ENCODE data around the gene SPIN1. TPM values are rescaled to one million over a fixed set of nuclear protein-coding genes. Genes with fewer than 3 reads are reported as not detected.
"Not testable (repeated sequence)": the region's sequence is repeated elsewhere in the genome, so short reads cannot be mapped to it uniquely, and the experiment has no call there.

Gene SPIN1
- total RNA-seq, 2 donors from 2014 or later = 81.2 to 145 TPM

DNA sequence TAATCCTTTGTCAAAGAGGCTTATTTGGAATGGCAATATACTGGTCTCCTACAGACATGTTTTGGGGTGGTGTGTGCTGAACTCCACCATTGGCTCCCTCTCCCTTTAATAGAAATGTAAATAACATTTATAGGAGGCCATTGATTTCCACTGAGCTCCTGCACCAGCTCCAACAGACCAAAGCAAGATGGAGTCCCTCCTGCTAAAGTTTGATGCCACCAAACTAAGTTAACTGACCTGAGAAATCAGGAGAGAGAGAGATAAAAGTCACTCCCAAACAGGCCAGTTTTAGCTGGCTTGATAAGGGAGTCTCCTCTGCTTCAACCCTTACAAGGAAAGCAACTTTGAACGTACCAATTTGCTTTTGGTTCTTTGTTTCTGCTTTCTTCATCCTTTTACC, 8.1 kb upstream of the SPIN1 start:
- Histone ChIP-seq H3K9me3 (peaks cover 2% of the 10 kb centered on the region), H3K4me3 (no peak overlapping the region), H3K27ac (no peak overlapping the region), H3K27me3 (replicated peaks; ENCODE audit: insufficient read depth) (no peaks in the 10 kb centered on the region), H3K36me3 (no peaks in the 10 kb centered on the region), H3K4me1 (ENCODE audit: control insufficient read depth in 1 of 2, low read depth in 2 of 2) (no peaks in the 10 kb centered on the region)
- TF ChIP-seq, protein P1, sequence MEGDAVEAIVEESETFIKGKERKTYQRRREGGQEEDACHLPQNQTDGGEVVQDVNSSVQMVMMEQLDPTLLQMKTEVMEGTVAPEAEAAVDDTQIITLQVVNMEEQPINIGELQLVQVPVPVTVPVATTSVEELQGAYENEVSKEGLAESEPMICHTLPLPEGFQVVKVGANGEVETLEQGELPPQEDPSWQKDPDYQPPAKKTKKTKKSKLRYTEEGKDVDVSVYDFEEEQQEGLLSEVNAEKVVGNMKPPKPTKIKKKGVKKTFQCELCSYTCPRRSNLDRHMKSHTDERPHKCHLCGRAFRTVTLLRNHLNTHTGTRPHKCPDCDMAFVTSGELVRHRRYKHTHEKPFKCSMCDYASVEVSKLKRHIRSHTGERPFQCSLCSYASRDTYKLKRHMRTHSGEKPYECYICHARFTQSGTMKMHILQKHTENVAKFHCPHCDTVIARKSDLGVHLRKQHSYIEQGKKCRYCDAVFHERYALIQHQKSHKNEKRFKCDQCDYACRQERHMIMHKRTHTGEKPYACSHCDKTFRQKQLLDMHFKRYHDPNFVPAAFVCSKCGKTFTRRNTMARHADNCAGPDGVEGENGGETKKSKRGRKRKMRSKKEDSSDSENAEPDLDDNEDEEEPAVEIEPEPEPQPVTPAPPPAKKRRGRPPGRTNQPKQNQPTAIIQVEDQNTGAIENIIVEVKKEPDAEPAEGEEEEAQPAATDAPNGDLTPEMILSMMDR (IDR thresholded peaks at IDR 0.05) = no peak
- ATAC-seq (ENCODE audit: insufficient number of reproducible peaks, low FRiP score, low read depth) = no peak
- DNase-seq (ENCODE audit: low spot score) = no peak

DNA sequence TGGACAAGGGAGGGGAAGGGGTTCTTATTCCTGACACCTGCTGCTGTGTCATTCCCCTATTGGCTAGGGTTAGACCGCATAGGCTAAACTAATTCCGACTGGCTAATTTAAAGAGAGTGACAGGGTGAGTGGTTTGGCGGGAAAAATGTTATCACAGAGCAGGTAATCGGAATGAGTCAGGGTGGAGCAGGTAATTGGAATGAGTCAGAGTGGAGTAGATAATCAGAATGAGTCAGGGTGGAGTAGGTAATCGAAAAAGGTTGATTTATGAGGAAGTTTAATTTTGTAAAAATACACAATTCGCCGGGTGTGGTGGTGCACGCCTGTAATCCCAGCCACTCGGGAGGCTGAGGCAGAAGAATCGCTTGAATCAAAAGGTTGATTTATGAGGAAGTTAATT, 6.9 kb upstream of the SPIN1 start:
- not testable (repeated sequence) for H3K4me1 ChIP-seq (ENCODE audit: control insufficient read depth in 1 of 2, low read depth in 2 of 2); H3K36me3 ChIP-seq; H3K9me3 ChIP-seq; H3K27me3 ChIP-seq (replicated peaks; ENCODE audit: insufficient read depth); ATAC-seq (ENCODE audit: insufficient number of reproducible peaks, low FRiP score, low read depth); H3K27ac ChIP-seq; DNase-seq (ENCODE audit: low spot score); H3K4me3 ChIP-seq

GRCh38 chr9:88383176-88383575, 5.1 kb upstream of the SPIN1 start:
- ATAC-seq (ENCODE audit: insufficient number of reproducible peaks, low FRiP score, low read depth) = no peak
- Histone ChIP-seq H3K4me3 (no peak overlapping the region), H3K27me3 (replicated peaks; ENCODE audit: insufficient read depth) (no peaks in the 10 kb centered on the region), H3K9me3 (no peaks in the 10 kb centered on the region), H3K4me1 (ENCODE audit: control insufficient read depth in 1 of 2, low read depth in 2 of 2) (peaks cover 0 to 5% of the 10 kb centered on the region in 2 donors), H3K27ac (no peak overlapping the region), H3K36me3 (no peaks in the 10 kb centered on the region)
- TF ChIP-seq, protein P1 (IDR thresholded peaks at IDR 0.05) = no peak
- DNase-seq (ENCODE audit: low spot score) = no peak

DNA sequence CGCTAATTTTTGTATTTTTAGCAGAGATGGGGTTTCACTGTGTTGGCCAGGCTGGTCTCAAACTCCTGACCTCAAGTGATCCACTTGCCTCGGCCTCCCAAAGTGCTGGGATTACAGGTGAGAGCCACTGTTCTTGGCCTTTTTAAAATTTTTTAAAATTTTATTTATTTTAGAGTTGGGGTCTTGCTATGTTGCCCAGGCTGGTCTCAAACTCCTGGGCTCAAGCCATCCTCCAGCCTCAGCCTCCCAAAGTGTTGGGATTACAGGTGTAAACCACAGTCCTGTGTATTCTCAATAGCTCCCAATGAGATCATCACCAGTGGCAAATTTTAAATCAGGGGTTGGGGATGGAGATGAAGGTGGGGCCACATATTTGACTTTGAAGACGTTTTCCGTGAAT, 2.1 kb upstream of the SPIN1 start:
- peaks cover 9 to 19% of the 10 kb centered on the region in 2 donors for H3K4me1 ChIP-seq (ENCODE audit: control insufficient read depth in 1 of 2, low read depth in 2 of 2)
- H3K4me3 ChIP-seq; H3K27ac ChIP-seq; H3K9me3 ChIP-seq; ATAC-seq (ENCODE audit: insufficient number of reproducible peaks, low FRiP score, low read depth); H3K36me3 ChIP-seq; DNase-seq (ENCODE audit: low spot score); H3K27me3 ChIP-seq (replicated peaks; ENCODE audit: insufficient read depth): not testable (repeated sequence)

- Histone ChIP-seq H3K27me3 (replicated peaks; ENCODE audit: insufficient read depth) (no peaks in the 10 kb centered on the region), H3K9me3 (no peaks in the 10 kb centered on the region), H3K4me3 (peak overlapping the region; percentile 95), H3K36me3 (no peaks in the 10 kb centered on the region), H3K27ac (peak overlapping the region; percentile 73 to 86), H3K4me1 (ENCODE audit: control insufficient read depth in 1 of 2, low read depth in 2 of 2) (peaks cover 9 to 23% of the 10 kb centered on the region in 2 donors)
- TF ChIP-seq, protein P1 (IDR thresholded peaks at IDR 0.05) = no peak
- ATAC-seq (ENCODE audit: insufficient number of reproducible peaks, low FRiP score, low read depth) (no peak), DNase-seq (ENCODE audit: low spot score) (no peak)
Observed at GRCh38 chr9:88387036-88387551, 1.1 kb upstream of the SPIN1 start.

- no peaks in the 10 kb centered on the region for H3K9me3 ChIP-seq
- peak overlapping the region; percentile 73 to 86 for H3K27ac ChIP-seq
- H3K27me3 ChIP-seq (replicated peaks; ENCODE audit: insufficient read depth) = no peaks in the 10 kb centered on the region
- TF ChIP-seq, protein P1 (IDR thresholded peaks at IDR 0.05) = no peak
- DNase-seq (ENCODE audit: low spot score) (peak; percentile 3), ATAC-seq (ENCODE audit: insufficient number of reproducible peaks, low FRiP score, low read depth) (peak; percentile 23)
- H3K4me1 ChIP-seq (ENCODE audit: control insufficient read depth in 1 of 2, low read depth in 2 of 2) = peaks cover 12 to 23% of the 10 kb centered on the region in 2 donors
- H3K4me3 ChIP-seq = peak overlapping the region; percentile 95
- H3K36me3 ChIP-seq = no peaks in the 10 kb centered on the region
Observed at GRCh38 chr9:88387552-88388202, 567 bp upstream of the SPIN1 start.
